Activated T-cell treated with anti-CD3 and anti-CD28 coated beads for 48 hours (primary cell): Measurements from ENCODE around the gene HCLS1.
"Not testable (repeated sequence)": the region's sequence is repeated elsewhere in the genome, so short reads cannot be mapped to it uniquely, and the experiment has no call there.

Source experiments
- DNase-seq: peaks from one replicate; pipeline ENCODE4 v3.0.0-alpha.2; 2020; ENCODE audit warnings: low read depth

The HCLS1 gene, protein sequence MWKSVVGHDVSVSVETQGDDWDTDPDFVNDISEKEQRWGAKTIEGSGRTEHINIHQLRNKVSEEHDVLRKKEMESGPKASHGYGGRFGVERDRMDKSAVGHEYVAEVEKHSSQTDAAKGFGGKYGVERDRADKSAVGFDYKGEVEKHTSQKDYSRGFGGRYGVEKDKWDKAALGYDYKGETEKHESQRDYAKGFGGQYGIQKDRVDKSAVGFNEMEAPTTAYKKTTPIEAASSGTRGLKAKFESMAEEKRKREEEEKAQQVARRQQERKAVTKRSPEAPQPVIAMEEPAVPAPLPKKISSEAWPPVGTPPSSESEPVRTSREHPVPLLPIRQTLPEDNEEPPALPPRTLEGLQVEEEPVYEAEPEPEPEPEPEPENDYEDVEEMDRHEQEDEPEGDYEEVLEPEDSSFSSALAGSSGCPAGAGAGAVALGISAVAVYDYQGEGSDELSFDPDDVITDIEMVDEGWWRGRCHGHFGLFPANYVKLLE

DNA sequence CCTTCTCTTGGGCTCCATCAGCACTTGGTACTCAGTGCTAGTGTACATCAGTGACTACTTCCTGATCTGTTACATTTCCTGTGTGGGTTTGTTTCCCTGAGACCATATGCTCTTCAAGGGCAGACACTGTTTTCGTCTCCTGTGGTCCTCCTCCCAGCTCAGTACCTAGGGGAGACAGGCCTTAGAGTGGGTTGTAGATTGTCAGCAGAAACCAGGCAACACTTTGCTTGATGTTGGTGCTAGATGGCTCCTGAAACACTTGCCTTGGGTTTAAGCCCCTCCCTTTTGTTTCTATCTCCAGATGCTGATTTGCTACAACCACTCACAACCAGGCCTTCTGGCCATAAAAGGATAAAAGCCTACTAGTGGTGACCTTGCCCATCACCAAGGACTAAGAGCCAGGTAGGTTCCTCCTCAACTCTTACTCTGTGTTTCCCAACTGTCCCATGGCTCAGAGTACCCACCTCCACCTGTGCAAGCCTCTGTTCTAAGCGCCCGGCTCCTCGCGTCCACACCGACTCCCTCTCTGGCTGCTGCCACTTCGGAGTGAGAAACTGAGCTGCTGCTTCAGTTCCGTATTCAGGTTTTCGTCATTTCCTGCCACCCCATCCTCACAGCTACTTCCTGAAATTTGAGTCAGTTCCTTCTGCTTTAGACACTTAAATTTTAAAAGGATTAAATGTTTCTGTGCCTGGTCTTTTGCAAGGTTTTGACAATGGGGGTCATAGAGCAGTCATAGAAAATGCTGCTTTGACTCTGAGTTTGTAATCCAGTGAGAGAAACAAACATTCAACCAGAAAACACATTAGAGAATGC, at the start of gene HCLS1:
Gene HCLS1 (minus strand): TSS at position 548 of the 816 bp plus-strand sequence. CDS start 2,556 bp downstream, outside the sequence.
- DNase-seq, result peak; percentile 53

DNA sequence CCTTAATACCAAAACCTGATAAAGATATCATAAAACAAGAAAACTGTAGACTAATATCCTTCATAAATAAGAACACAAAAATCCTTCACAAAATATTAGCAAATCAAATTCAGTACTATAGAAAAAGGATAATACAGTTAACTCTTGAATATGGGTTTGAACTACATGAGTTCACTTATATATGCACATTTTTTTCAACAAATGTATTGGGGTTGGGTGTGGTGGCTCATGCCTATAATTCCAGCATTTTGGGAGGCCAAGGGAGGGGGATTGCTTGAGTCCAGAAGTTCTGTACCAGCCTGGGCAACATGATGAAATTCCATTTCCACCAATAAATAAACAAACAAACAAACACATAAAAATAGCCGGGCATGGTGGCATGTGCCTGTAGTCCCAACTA, 49.6 kb upstream of the HCLS1 start:
- no peak for DNase-seq

DNA sequence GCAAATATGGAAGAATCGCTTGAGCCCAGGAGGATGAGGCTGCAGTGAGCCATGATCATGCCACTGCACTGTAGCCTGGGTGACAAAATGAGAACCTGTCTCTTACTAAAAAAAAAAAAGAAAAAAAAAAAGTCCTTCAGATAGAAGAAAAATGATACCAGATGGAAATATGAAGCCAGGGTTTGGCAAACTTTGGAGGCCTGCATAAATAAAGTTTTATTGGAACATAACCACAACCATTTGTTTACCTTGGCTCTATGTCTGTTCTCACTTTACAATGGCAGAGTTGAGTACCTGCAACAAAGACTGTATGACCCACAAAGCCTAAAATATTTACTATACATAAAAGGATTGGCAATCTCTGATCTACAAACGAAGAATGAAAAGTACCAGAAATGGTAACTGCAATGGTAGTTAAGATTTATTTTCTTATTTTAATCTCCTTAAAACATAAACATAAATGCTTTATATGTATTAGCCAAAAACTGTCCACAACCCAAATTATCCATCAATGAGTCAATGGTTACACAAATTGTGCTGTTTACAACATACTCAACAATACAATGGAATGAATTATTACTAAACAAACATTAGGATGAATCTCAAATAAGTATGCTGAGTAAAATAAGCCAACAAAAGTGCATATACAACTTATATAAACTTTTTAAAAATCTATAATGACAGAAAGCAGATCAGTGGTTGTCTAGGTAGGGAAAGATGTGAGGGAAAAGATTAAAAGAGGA, 47.0 kb upstream of the HCLS1 start:
- no peak for DNase-seq

DNA sequence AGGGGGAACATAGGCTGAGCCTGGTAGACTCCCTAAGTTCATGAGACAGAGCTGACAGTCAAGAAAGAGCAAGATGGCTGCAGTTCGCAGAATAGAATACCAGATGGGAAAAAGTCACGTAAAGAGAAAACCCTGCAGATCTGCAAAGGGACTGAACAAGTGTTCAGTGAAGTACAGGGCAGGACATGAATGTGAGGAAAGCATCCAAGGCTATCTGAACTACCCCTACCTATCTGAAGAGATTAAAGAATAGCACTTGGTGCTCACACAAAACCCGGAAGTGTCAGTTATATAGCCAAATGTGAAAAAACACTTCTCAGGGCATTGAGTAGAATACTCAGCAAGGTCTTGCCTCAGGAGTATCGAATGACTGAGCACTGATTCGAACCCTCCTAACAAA, 44.8 kb upstream of the HCLS1 start:
- DNase-seq, result no peak

DNA sequence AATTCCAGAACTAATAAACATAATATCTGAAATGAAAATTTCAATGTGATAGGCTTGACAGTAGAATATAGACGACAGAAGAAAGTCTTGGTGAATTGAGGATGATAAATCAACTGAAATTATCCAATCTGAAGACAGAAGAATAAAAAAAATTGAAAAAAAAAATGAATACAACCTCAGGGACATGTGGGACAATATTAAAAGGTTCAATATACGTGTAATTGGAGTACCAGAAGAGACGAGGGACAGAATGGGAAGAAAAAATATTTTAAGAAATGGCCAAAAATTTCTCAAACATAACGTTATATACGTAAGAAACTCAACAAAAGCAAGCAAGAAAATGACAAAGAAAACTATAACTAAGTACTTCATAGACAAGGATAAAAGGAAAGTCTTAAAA, 43.3 kb upstream of the HCLS1 start:
- no peak for DNase-seq

DNA sequence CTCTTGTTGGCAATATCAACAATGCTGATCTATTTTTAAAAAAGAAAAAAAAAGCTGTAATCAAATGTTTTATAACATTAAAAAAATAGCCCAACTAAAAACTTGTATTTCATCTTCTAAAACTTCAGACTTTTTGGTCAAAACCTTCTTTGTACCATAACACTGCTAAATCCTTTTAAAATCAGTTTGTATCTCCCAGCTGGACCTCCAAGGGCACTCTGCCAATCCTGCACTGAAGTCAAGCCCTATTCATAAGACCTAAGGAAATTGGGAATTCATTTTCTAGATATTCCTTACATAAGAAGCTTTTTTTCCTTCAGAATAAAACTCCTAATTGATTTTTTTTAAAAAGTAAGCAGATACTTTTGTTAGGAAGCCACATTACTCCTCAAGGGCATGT, 38.2 kb upstream of the HCLS1 start:
- no peak for DNase-seq

DNA sequence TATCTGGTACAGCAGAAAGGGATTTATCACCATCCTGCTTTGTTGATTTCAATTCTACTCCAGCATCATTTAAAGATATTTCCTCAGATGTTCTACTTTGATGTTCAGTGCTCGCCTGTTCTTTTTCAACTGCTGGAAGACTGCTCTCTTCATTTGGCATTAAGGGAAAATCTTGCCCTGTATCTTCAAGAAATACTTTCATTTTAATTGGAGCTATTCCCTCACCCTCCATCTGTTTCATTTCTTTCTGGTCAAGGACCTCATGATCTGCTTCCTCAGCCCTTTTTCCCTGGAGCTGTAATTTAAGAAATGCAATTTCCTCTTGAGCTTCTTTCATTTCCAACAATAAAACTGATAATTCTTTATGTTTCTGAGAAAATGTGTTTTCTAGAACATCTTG, 37.8 kb upstream of the HCLS1 start:
- DNase-seq, result no peak

DNA sequence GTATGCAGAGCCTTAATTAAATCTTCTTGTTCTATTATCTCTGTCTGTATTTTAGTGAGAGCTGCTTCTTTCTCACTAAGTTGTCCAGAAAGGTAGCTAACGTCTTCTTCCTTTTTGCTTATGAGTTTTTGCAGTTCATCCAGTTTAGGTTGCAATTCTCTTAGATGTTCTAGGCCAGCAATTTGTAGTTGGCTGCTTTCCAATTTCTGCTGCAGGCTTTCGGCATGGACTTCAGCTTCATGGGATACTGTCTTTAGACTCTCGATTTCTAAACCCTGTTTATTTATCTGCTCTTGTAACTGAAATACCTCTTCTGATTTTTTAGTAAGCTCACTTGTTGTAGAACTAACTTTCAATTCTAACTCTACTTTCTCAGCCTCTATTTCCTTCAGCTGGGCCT, 35.5 kb upstream of the HCLS1 start:
- DNase-seq, result no peak

DNA sequence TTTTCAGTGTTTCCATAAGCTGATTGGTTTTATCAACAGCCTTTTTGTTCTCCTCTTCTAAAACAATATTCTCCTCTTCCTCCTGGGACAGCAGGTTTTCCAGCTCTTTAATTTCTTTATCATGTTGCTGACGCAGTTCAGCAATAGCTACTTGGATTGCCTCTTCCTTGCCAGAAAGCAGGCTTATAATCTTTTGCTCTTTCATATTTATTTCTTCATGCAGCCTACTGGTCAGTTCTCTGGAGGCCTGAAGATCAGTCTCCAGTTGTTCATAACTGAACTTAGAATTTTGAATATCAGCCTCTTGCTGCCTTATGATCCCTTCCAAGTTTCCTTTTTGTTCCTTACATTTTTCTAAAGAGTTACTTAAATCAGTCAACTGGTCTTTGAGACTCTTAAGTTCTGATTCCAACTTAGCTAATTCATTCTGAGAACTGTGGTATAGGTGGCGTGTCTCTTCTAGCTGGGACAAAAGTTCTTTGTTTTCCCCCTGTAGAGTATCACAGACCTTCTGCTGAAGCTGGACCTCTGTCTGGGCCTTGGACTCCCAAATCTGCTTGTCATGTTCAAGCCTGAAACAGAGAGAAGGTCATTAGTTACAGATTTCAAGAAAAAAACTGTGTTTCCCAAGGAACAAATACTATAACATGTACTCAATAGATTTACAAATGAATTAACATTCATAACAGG, 31.5 kb upstream of the HCLS1 start:
- no peak for DNase-seq

DNA sequence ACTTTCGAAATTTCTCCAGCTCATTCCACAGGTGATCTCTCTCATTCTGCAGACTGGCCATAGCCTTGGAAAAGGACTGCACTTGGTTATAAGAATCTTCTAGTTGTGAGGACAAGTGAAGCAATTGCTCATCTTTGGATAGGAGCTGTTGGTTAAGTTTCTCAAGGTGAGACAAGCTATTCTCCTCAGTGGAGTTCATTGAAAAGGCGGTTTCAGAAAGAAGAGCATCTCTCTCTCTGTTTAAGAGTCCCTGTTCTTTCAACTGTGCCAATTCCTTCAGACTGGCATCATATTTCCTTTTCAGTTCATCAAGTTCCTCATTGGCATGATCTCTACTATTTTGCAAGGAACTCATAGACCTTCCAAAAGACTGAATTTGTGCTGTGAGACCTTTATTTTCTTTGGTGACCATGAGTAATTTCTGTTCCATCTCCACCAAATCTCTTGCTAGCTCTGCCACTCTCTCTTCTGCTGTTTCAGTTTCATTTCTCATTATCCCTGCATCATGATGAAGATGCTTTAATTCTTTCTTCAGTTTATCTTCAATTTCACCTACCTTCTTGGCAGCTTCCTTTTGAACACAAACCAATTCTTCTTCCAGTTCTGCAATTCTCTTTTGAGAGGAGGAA, 30.2 kb upstream of the HCLS1 start:
- DNase-seq, result no peak

DNA sequence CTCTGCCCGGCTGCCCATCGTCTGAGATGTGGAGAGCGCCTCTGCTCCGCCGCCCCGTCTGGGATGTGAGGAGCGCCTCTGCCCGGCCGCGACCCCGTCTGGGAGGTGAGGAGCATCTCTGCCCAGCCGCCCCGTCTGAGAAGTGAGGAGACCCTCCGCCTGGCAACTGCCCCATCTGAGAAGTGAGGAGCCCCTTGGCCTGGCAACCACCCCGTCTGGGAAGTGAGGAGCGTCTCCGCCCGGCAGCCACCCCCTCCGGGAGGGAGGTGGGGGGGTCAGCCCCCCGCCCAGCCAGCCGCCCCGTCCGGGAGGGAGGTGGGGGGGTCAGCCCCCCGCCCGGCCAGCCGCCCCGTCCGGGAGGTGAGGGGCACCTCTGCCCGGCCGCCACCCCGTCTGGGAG, 28.0 kb upstream of the HCLS1 start:
- DNase-seq, result not testable (repeated sequence)

DNA sequence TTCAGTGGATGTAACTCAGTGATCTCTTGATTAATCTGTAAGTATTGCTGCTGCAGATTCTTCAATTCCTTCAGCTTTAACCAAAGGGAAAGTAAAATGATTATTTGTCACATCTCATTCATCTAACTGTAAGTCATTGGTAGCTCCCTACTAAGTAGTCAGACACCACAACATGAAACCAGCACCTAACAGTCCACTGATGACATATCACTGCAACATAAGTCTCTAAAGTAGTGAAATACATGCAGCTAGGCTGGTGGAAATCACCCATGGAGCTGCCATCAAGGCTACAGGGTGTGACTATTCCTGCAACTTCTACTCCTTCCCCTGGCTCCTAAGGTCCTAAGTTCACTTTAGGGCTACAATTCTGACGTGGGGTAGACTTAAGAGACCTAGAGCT, 21.1 kb upstream of the HCLS1 start:
- no peak for DNase-seq

DNA sequence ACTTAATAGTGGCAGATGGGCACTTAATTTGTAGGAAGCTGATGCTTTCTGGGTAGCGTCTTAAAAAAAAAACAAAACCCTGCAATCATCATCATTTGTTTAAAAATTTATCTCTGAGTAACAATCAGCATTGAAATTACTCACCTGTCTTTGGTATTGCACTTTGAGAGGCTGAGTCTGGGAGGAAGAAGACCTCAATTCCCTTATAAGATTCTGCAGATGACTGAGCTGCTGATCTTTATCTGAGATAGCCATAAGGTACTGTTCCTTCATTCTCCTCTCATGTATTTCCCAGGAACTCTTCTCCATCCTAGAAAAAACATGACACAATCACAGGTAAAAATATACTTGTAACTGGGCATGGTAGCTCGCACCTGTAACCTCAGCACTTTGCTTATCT, 16.4 kb upstream of the HCLS1 start:
- no peak for DNase-seq

DNA sequence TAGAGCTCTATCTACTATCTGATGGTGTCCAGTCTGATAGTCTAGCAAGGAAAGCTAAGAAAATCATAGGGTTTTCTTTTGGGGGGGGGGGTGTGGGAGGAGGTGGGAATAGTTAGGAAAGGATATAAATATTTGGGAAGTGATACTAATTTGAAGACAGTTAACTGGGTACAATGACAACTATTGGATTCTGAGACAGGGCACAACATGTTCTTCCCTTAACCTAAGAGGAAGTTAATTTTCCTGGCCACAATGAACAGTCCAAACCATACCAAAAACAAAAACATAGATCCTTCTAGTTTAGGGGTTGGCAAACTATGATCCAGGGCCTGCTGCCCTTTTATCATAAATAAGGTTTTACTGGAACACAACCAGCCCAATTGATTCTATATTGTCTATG, 10.0 kb upstream of the HCLS1 start:
- no peak for DNase-seq

DNA sequence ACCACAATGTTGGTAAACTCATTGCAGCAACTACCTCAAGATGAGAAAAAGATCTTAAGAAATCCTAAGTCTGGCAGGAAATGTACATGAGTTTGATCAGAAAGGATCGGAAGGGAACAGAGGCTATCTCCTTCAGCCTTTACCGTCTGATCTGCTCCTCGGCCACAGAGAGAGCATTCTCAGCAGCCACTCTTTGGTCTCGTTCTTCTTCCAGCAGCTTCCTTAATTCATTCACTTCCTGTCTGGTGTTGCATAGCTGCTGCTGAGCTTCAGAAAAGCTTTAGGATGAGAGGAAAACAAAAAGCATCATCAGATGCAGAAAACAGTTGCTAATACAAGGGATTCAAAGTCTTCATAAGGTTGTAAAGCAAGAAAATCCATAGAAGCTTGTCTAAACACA, 6.6 kb upstream of the HCLS1 start:
- DNase-seq, result no peak

DNA sequence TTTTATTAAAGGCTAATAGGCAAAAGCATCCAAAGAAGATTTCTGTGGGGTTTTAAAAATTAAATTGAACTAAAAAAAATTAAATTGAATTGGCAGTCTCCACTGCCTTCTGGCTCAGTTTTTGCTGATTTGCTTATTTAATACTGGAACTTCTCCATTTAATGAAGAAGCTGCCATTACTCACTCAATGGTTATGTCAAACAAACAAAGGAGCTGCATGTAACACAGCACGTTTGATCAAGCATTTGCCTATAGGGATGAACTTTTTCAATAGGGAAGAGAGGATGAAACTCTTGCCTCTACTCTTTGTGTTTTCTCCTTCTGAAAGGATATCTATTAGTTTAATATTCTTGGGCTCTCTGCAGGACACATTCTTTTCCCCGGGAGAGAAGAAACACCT, 4.8 kb upstream of the HCLS1 start:
- no peak for DNase-seq

DNA sequence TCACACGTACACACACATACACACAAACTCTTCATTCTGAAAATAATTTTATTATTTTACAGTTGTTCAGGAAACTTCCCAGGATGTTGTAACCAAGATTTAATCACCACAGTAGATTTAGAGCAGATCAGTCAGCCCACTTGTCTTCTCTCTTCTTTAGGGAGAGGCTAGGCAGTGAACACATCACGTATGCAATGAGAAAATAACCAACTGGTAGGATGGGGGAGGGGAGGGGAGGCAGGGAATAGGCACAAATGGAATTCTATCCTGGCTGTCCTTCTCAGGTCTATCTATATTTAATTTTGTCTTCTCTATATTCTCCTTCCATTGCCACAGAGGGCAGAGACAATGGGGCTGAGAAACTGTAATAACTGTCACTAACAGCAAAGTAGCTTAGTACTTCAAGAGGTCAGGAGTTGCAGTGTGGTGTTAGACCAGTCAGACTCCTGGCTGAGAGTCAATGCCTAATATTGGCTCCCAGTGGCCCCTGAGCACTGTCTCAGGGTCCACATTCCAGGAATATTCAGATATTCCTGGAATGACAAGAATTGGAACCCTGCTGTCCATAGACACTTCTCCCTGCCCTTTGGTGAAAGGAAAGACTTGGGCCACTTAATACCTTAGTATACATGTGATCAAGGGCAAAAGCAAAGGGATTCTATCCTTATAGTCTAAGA, 2.6 kb upstream of the HCLS1 start:
- no peak for DNase-seq

DNA sequence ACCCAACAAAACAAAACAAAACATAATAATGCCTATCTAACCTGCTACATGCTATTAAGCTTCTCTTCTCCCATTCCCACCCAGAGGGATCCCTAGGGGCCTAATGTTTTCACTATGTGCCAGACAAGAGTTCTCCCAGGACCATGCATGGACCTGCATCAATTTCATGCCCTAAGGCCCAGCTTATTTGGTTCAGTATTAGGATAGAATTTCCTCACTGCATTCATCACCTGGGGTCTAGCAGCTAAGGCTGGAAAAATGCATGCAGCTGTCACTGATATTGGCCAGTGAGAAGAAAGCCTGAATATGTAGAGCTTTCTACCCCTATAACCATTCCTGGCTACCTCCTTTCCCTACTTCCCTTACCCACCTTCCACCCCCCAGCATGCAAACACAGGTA, 2.0 kb upstream of the HCLS1 start:
- DNase-seq, result no peak

DNA sequence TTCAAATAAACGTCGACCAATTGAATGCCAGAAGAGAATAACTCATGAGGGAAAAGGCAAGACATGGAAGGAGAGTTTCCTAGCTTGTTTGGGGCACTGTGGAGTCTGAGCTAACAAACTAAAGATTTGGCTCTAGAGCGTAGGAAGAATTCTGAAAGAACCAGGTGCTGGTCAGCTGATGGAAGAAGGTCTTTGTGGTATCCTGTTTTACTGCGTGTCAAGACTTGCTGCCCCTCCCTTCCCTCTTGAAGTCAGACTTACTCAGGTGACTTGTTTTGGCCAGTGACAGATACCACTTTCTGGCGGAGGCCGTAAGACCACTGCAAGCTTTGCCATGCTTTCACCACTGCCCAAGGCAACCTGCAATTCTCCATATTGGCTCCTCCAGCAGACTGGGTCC, 673 bp upstream of the HCLS1 start:
- no peak for DNase-seq

DNA sequence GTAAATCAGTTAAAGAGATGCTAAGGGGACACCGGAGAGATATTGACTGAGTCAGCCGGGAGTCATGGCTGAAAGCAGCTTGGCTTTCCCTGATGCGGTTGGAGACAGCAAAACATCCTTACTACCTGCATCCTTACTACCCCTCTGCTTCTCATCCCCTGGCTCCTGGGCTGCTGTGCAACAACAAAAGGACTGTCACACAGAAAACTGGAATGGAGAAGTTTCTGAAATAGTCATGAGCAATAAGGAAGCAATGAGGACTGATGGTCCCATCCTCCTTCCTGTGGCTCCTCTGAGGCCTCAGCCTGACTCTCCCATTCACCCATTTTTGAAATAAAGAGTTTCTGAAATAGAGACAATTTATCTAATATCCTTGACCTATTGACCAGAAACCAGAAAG, 1.1 kb downstream of the HCLS1 start:
- no peak for DNase-seq
